Spleen (tissue), 11 donors: ENCODE measurements around the gene RTTN. TPM values are rescaled to one million over a fixed set of nuclear protein-coding genes. Genes with fewer than 3 reads are reported as not detected.

Experiments used
- DNase-seq: peaks from one replicate; pipeline ENCODE4 v3.0.0-alpha.2; 2020
- H3K27ac ChIP-seq, 8 donors: fragments of 200-600 bp; sonication (generic) in 7 of 8; 1 replicate in 4 of 8; 2 replicates in 4 of 8; pipeline versions ENCODE4 v1.5.0 to v1.8.0; 2016 to 2021; ENCODE audit warnings: inconsistent platforms in 4 of 8, mild to moderate bottlenecking in 4 of 8, moderate library complexity in 1 of 8
- H3K27me3 ChIP-seq, 7 donors: fragments of 200-600 bp; sonication (generic) in 6 of 7; replicated peaks in 1 of 7; 1 replicate in 4 of 7; 2 replicates in 3 of 7; pipeline versions ENCODE4 v1.5.0 to v1.8.0; 2016 to 2021; ENCODE audit warnings: inconsistent platforms in 3 of 7, mild to moderate bottlenecking in 1 of 7
- H3K36me3 ChIP-seq, 6 donors: fragments of 200-600 bp; sonication (generic) in 5 of 6; 1 replicate in 4 of 6; 2 replicates in 2 of 6; pipeline versions ENCODE4 v1.5.0 to v1.8.0; 2016 to 2021; ENCODE audit warnings: inconsistent platforms in 2 of 6
- H3K4me1 ChIP-seq, 6 donors: fragments of 200-600 bp; sonication (generic) in 5 of 6; 1 replicate in 3 of 6; 2 replicates in 3 of 6; pipeline versions ENCODE4 v1.5.0 to v1.8.0; 2016 to 2021; ENCODE audit warnings: inconsistent platforms in 3 of 6
- H3K4me3 ChIP-seq, 8 donors: fragments of 200-600 bp; sonication (generic) in 7 of 8; 1 replicate in 4 of 8; 2 replicates in 4 of 8; pipeline versions ENCODE4 v1.5.0 to v1.8.0; 2016 to 2021; ENCODE audit warnings: inconsistent platforms in 4 of 8, mild to moderate bottlenecking in 4 of 8, moderate library complexity in 2 of 8
- H3K9me3 ChIP-seq, 8 donors: fragments of 200-600 bp; sonication (generic) in 7 of 8; 1 replicate in 4 of 8; 2 replicates in 4 of 8; pipeline versions ENCODE4 v1.5.0 to v1.8.0; 2016 to 2021; ENCODE audit warnings: inconsistent platforms in 4 of 8
- CTCF ChIP-seq, 11 experiments: fragments of 200-600 bp in 7 of 11; fragments of 450-650 bp in 4 of 11; sonication (generic) in 4 of 11; IDR thresholded peaks in 8 of 11; conservative IDR thresholded peaks in 3 of 11; 1 replicate in 7 of 11; 2 replicates in 4 of 11; pipeline versions ENCODE4 v1.4.0 to v1.8.0; 2016 to 2021; ENCODE audit warnings: antibody characterized with exemption in 11 of 11, inconsistent platforms in 4 of 11, mild to moderate bottlenecking in 1 of 11
- POLR2A ChIP-seq, 3 donors: fragments of 450-650 bp; IDR thresholded peaks; one replicate each; pipeline ENCODE4 v1.5.1; 2017; ENCODE audit warnings: antibody characterized with exemption in 3 of 3, mild to moderate bottlenecking in 1 of 3
- POLR2AphosphoS5 ChIP-seq, 3 donors: sonication (generic); formaldehyde crosslinking; IDR thresholded peaks; one replicate each; pipeline ENCODE4 v1.5.1; 2017; ENCODE audit warnings: antibody characterized with exemption in 3 of 3
- WGBS, 5 donors: extraction: QIAGEN DNeasy Blood & Tissue Kit in 3 of 5; methylation state at CpG; one replicate each; pipeline versions ENCODE4 v1.1.5 to v1.1.7; 2013 to 2018; 5-methylcytosine and 5-hydroxymethylcytosine counted together
- intact Hi-C: fragments of 100-400 bp; cut with DNase I; formaldehyde crosslinking; loops from one replicate; pipeline ENCODE4 v1.15.0; 2023; ENCODE audit warnings: low total_unique reads
- polyA plus RNA-seq, 3 donors: library from polyadenylated mRNA; stranded (reverse); fragments of 200-250 nt; gene quantifications; one replicate each; pipeline ENCODE4 v1.2.1, GENCODE V29; 2013
- total RNA-seq, 7 donors: library from RNA; depleted of rRNA in 3 of 7; stranded (reverse); fragments of >200 nt in 3 of 7; fragmentation: NEBNext Ultra II Directional in 4 of 7; extraction: Animal tissue kit (Norgen Biotek cat#: 25700) in 4 of 7; gene quantifications; one replicate each; pipeline versions ENCODE4 v1.1.0 to v1.2.1, GENCODE V29; 2016 to 2021
- donor health status: healthy with polysubstance abuse.
- donor health status: DM: no; HTN: no; CAD: no; lungs with moderate emphysema.
- donor health status: DM: no; HTN: no; CAD: no.
- donor health status: Bipolar disorder and iron deficiency.
- donor health status: healthy.
- donor health status: DM: no; HTN: no; CAD: no.
- donor health status: DM: yes; HTN: yes; CAD: no.

Gene RTTN
- total and polyA plus RNA-seq, 10 donors: 4.0 to 32.3 (median 23.8) TPM

- no peak overlapping the region for H3K4me3 ChIP-seq
- DNase-seq: no peak
- H3K4me1 ChIP-seq: no peaks in the 10 kb centered on the region
- peaks cover 0 to 9% (median 0%) of the 10 kb centered on the region in 6 donors for H3K36me3 ChIP-seq
- intact Hi-C loops: no loop called here
- TF ChIP-seq POLR2AphosphoS5 (IDR thresholded peaks at IDR 0.05) (no peak), POLR2A (IDR thresholded peaks at IDR 0.05) (no peak), CTCF (IDR thresholded peaks at IDR 0.05 in 8 of 11, conservative IDR thresholded peaks at IDR 0.05 in 3 of 11) (no peak)
- no peaks in the 10 kb centered on the region for H3K27me3 ChIP-seq
- H3K27ac ChIP-seq: no peak overlapping the region
- WGBS, 5 donors: 0 to 100% (median 92%) methylated on average over 1 of the region's 1 CpG
- peaks cover 0 to 51% (median 39%) of the 10 kb centered on the region in 8 donors for H3K9me3 ChIP-seq
Observed at GRCh38 chr18:69974365-69974764, 231.1 kb downstream of the RTTN start.

GRCh38 chr18:69969491-69969890, 236.0 kb downstream of the RTTN start:
- intact Hi-C loops: no loop called here
- H3K27ac ChIP-seq: no peak overlapping the region
- no peaks in the 10 kb centered on the region for H3K27me3 ChIP-seq
- peaks cover 0 to 28% (median 16%) of the 10 kb centered on the region in 8 donors for H3K9me3 ChIP-seq
- no peak for TF ChIP-seq POLR2A (IDR thresholded peaks at IDR 0.05)
- TF ChIP-seq POLR2AphosphoS5 (IDR thresholded peaks at IDR 0.05): no peak
- no peak for TF ChIP-seq CTCF (IDR thresholded peaks at IDR 0.05 in 8 of 11, conservative IDR thresholded peaks at IDR 0.05 in 3 of 11)
- no peak for DNase-seq
- 70 to 80% (median 76%) methylated on average over 2 of the region's 2 CpGs for WGBS, 5 donors
- no peaks in the 10 kb centered on the region for H3K36me3 ChIP-seq
- H3K4me3 ChIP-seq: no peak overlapping the region
- H3K4me1 ChIP-seq: no peaks in the 10 kb centered on the region

- Histone ChIP-seq H3K4me3 (no peak overlapping the region), H3K27me3 (no peaks in the 10 kb centered on the region), H3K27ac (peak overlapping the region in 1 of 8 donors; percentile 11), H3K4me1 (no peaks in the 10 kb centered on the region), H3K9me3 (peaks cover 0 to 18% (median 13%) of the 10 kb centered on the region in 8 donors), H3K36me3 (no peaks in the 10 kb centered on the region)
- TF ChIP-seq POLR2AphosphoS5 (IDR thresholded peaks at IDR 0.05) (no peak), POLR2A (IDR thresholded peaks at IDR 0.05) (no peak), CTCF (IDR thresholded peaks at IDR 0.05 in 8 of 11, conservative IDR thresholded peaks at IDR 0.05 in 3 of 11) (no peak)
- DNase-seq: no peak
- intact Hi-C loops: no loop called here
- WGBS, 5 donors: 72 to 95% (median 87%) methylated on average over 8 of the region's 8 CpGs
Observed at GRCh38 chr18:69968039-69968438, 237.4 kb downstream of the RTTN start.

- WGBS, 5 donors: 92 to 97% (median 96%) methylated on average over 4 of the region's 4 CpGs
- no peak overlapping the region for H3K4me3 ChIP-seq
- H3K36me3 ChIP-seq: no peaks in the 10 kb centered on the region
- H3K4me1 ChIP-seq: peaks cover 4 to 25% (median 13%) of the 10 kb centered on the region in 6 donors
- TF ChIP-seq POLR2AphosphoS5 (IDR thresholded peaks at IDR 0.05) (no peak), POLR2A (IDR thresholded peaks at IDR 0.05) (no peak), CTCF (IDR thresholded peaks at IDR 0.05 in 8 of 11, conservative IDR thresholded peaks at IDR 0.05 in 3 of 11) (no peak)
- no peaks in the 10 kb centered on the region for H3K27me3 ChIP-seq
- no peak overlapping the region for H3K27ac ChIP-seq
- DNase-seq: no peak
- H3K9me3 ChIP-seq: no peaks in the 10 kb centered on the region
- intact Hi-C loops: no loop called here
Observed at GRCh38 chr18:69963196-69963595, 242.3 kb downstream of the RTTN start.
